Measurements from ENCODE around the gene DHX29.

- TF ChIP-seq CTCF (IDR thresholded peaks at IDR 0.05) (no peak), POLR2A (IDR thresholded peaks at IDR 0.05) (no peak)
These were observed 74.2 kb downstream of the DHX29 start, which contains the start of gene CCNO for GRCh38 chr5:55232985-55233928.

Data from testis (tissue), 2 donors.